Hematopoietic multipotent progenitor cell treated with erythropoietin and hydrocortisone succinate and interleukin-3 and kit ligand, for 17 days (in vitro differentiated cells): ENCODE data around the gene SLC2A8.

ENCODE experiments used
- DNase-seq: peaks from one replicate; pipeline ENCODE4 v3.0.0-alpha.2; 2015; ENCODE audit warnings: low spot score

Gene SLC2A8

GRCh38 chr9:127437497-127438264, 40.7 kb downstream of the SLC2A8 start:
- no peak for DNase-seq

- DNase-seq: no peak
Observed at GRCh38 chr9:127438394-127438793, 41.4 kb downstream of the SLC2A8 start.

- DNase-seq: no peak
Observed at GRCh38 chr9:127444283-127444920, 47.4 kb downstream of the SLC2A8 start.

- DNase-seq: no peak
Observed at GRCh38 chr9:127444921-127445850, 48.2 kb downstream of the SLC2A8 start.

- no peak for DNase-seq
Observed at GRCh38 chr9:127445851-127446712, 49.1 kb downstream of the SLC2A8 start.

GRCh38 chr9:127446713-127447415, 49.9 kb downstream of the SLC2A8 start:
- no peak for DNase-seq

GRCh38 chr9:127447416-127448111, 50.6 kb downstream of the SLC2A8 start:
- no peak for DNase-seq

- no peak for DNase-seq
Observed at GRCh38 chr9:127448112-127448805, 51.3 kb downstream of the SLC2A8 start.

GRCh38 chr9:127449332-127449966, 52.5 kb downstream of the SLC2A8 start:
- DNase-seq: no peak

GRCh38 chr9:127450243-127450760, 53.3 kb downstream of the SLC2A8 start:
- no peak for DNase-seq

- peak; percentile 99 for DNase-seq
Observed at GRCh38 chr9:127450830-127451607, 54.0 kb downstream of the SLC2A8 start, which contains the start of the genes LRSAM1 and RPL12. TSS of gene LRSAM1 (plus strand) at chr9:127451510. CDS start at chr9:127454528, 3,018 bp downstream. TSS of gene RPL12 (minus strand) at chr9:127451406. CDS start at chr9:127451317, 89 bp downstream.

- DNase-seq: no peak
Observed at GRCh38 chr9:127451608-127451857, 54.6 kb downstream of the SLC2A8 start.

GRCh38 chr9:127451858-127452656, 55.1 kb downstream of the SLC2A8 start:
- DNase-seq: peak; percentile 77

GRCh38 chr9:127452691-127453090, 55.7 kb downstream of the SLC2A8 start:
- DNase-seq: peak; percentile 68

- peak; percentile 74 for DNase-seq
Observed at GRCh38 chr9:127455324-127455992, 58.5 kb downstream of the SLC2A8 start.

- DNase-seq: no peak
Observed at GRCh38 chr9:127457191-127457878, 60.4 kb downstream of the SLC2A8 start.
